Thyroid gland (tissue), 4 donors: Measurements from ENCODE around the gene NCAPD3. TPM values are rescaled to one million over a fixed set of nuclear protein-coding genes. Genes with fewer than 3 reads are reported as not detected.

Experiments
- DNase-seq, 2 donors: peaks; one replicate each; pipeline ENCODE4 v3.0.0-alpha.2; 2019
- H3K27ac ChIP-seq, 3 donors: fragments of 200-600 bp; sonication (generic); 1 replicate in 2 of 3; 2 replicates in 1 of 3; pipeline ENCODE4 v1.5.1; 2016 to 2019; ENCODE audit warnings: mild to moderate bottlenecking in 1 of 3, moderate library complexity in 1 of 3
- H3K27me3 ChIP-seq: fragments of 200-600 bp; sonication (generic); one replicate; pipeline ENCODE4 v1.5.1; 2019
- H3K36me3 ChIP-seq, 2 donors: fragments of 200-600 bp; sonication (generic); one replicate each; pipeline ENCODE4 v1.5.1; 2016 to 2019
- H3K4me1 ChIP-seq, 2 donors: fragments of 200-600 bp; sonication (generic); one replicate each; pipeline ENCODE4 v1.5.1; 2017 to 2019
- H3K4me3 ChIP-seq, 3 donors: fragments of 200-600 bp; sonication (generic); replicated peaks in 1 of 3; 1 replicate in 2 of 3; 2 replicates in 1 of 3; pipeline ENCODE4 v1.5.1; 2016; ENCODE audit warnings: mild to moderate bottlenecking in 1 of 3
- H3K9me3 ChIP-seq: fragments of 200-600 bp; sonication (generic); one replicate; pipeline ENCODE4 v1.5.1; 2017
- POLR2A ChIP-seq, 2 donors: fragments of 450-650 bp; IDR thresholded peaks; one replicate each; pipeline ENCODE4 v1.6.1; 2017; ENCODE audit warnings: antibody characterized with exemption in 2 of 2, mild to moderate bottlenecking in 2 of 2, moderate library complexity in 1 of 2
- WGBS, 2 donors: methylation state at CpG; one replicate each; pipeline ENCODE4 v1.1.5; 2017; 5-methylcytosine and 5-hydroxymethylcytosine counted together
- intact Hi-C: fragments of 100-400 bp; cut with DNase I; formaldehyde crosslinking; loops from one replicate; pipeline ENCODE4 v1.15.1; 2023
- total RNA-seq, 4 donors: library from RNA; depleted of rRNA; stranded (reverse); fragments of >200 nt; gene quantifications; one replicate each; pipeline ENCODE4 v1.2.3, GENCODE V29; 2016
- TF ChIP-seq, protein P1 (sequence below), 6 experiments: fragments of 200-600 bp in 3 of 6; fragments of 450-650 bp in 3 of 6; sonication (generic) in 3 of 6; IDR thresholded peaks; one replicate each; pipeline ENCODE4 v1.5.1; 2016 to 2019; ENCODE audit warnings: antibody characterized with exemption in 6 of 6, mild to moderate bottlenecking in 2 of 6, inconsistent platforms in 1 of 6, moderate library complexity in 1 of 6

The NCAPD3 gene
- total RNA-seq, 4 donors from 2014 or later = 17.5 to 31.4 (median 21.9) TPM

DNA sequence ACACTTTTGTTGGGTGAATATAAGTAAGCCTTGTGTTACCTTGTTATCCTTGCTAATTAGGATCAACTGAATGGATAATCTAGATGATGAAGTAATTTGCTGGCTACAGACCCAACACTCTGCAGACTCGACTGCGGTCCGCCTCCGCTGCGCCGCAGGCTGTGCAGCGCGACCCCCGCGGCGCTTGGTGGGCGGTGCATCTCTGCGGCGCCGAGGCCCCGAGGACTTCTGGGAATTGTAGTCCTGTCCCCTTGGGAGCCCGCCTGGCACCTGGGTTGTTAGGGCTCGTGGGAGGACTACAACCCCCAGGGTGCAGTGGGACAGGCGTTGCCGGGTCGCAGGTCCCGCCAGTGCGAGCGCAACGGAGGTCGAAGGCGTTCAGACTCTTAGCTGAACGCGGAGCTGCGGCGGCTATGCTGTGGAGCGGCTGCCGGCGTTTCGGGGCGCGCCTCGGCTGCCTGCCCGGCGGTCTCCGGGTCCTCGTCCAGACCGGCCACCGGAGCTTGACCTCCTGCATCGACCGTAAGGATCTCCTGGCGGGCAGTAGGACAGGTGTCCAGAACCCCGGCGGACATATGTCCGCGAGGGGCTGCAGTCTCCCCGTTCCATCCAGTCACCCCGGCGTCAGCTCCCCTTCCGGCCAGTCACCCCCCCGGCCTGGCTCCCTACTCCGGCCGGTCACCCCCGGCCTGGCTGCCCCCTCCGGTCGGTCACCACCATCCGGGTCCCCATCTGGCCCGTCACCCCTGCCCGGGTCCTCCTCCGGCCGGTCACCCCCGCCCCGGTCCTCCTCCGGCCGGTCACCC, 29.6 kb upstream of the NCAPD3 start, which contains the start of the genes ACAD8 and THYN1:
Gene ACAD8, plus strand, starts transcription at position 381 of the 806 bp plus-strand sequence. Its CDS starts 33 bp downstream, at position 414.
Gene THYN1, minus strand, starts transcription at position 165 of the 806 bp plus-strand sequence. CDS start 470 bp downstream, outside the sequence.
- intact Hi-C loops = loop anchor here (5.0 kb wide), 1 partner anchor 79 kb away; the partner anchor contains the start of gene GLB1L2
- Histone ChIP-seq H3K4me1 (peaks cover 12 to 36% of the 10 kb centered on the region in 2 donors), H3K27ac (peak within 1 kb of the TSS; percentile 20 to 75 (median 73)), H3K4me3 (peak within 1 kb of the TSS; percentile 61 to 96 (median 73)), H3K27me3 (no peaks in the 10 kb centered on the region), H3K9me3 (no peaks in the 10 kb centered on the region), H3K36me3 (peaks cover 17 to 18% of the 10 kb centered on the region in 2 donors)
- DNase-seq = peak; percentile 98
- peak in 1 of 2 donors; percentile 84 for TF ChIP-seq POLR2A (IDR thresholded peaks at IDR 0.05)
- TF ChIP-seq, protein P1, sequence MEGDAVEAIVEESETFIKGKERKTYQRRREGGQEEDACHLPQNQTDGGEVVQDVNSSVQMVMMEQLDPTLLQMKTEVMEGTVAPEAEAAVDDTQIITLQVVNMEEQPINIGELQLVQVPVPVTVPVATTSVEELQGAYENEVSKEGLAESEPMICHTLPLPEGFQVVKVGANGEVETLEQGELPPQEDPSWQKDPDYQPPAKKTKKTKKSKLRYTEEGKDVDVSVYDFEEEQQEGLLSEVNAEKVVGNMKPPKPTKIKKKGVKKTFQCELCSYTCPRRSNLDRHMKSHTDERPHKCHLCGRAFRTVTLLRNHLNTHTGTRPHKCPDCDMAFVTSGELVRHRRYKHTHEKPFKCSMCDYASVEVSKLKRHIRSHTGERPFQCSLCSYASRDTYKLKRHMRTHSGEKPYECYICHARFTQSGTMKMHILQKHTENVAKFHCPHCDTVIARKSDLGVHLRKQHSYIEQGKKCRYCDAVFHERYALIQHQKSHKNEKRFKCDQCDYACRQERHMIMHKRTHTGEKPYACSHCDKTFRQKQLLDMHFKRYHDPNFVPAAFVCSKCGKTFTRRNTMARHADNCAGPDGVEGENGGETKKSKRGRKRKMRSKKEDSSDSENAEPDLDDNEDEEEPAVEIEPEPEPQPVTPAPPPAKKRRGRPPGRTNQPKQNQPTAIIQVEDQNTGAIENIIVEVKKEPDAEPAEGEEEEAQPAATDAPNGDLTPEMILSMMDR (IDR thresholded peaks at IDR 0.05) = peak in 5 of 6 experiments; percentile 10 to 61 (median 39)
- 0 to 4% methylated on average over 13 to 19 of the region's 70 CpGs for WGBS, 2 donors

DNA sequence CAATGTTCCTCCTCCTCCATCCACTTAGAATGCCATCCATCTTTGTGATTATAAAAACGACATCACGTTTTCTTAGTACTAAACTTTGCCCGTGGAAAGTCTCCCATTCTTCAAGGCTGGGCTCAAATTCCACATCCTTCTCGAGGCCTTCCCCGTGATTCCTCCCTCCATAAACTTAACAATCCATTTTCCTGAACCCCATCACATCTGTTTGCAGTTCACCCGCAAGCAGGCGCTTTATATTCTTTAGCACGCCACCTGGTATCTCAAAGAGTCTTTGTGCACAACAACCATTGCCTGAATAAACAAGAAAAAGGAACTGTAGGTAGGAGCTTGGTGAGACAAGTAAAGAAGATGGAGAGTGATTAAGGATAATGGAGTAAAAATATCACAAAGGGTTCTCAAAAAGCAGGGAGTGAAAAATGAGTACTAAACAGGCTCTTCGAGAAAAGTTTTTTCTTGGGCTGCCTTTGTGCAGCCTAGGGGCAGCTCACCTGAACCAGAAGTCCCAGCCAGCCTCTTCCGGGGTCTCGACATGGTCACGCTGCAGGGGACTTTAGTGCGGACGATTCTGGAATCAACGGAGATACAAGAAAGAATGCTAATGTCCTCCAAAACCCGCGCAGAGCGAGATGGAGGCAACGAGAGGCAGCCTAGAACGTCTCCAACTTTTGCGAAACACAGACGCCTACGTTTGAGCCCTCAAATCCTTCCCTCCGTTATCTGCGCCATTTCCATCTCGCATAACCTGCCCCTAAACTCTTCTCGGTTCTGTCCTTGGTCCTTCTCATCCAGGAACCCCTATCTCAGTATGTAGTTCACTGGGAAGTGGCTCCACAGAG, 28.8 kb upstream of the NCAPD3 start:
- no peaks in the 10 kb centered on the region for H3K27me3 ChIP-seq
- 3 to 4% methylated on average over 27 of the region's 27 CpGs for WGBS, 2 donors
- H3K27ac ChIP-seq = peak overlapping the region in 1 of 3 donors; percentile 73
- peaks cover 23 to 26% of the 10 kb centered on the region in 2 donors for H3K36me3 ChIP-seq
- H3K9me3 ChIP-seq = no peaks in the 10 kb centered on the region
- H3K4me3 ChIP-seq = peak overlapping the region; percentile 61 to 96 (median 73)
- TF ChIP-seq, protein P1 (IDR thresholded peaks at IDR 0.05) = no peak
- TF ChIP-seq POLR2A (IDR thresholded peaks at IDR 0.05) = no peak
- DNase-seq = peak; percentile 28 to 43
- peaks cover 12 to 28% of the 10 kb centered on the region in 2 donors for H3K4me1 ChIP-seq
- intact Hi-C loops = loop anchor here (5.0 kb wide), 1 partner anchor 80 kb away; the partner anchor contains the start of gene GLB1L2

DNA sequence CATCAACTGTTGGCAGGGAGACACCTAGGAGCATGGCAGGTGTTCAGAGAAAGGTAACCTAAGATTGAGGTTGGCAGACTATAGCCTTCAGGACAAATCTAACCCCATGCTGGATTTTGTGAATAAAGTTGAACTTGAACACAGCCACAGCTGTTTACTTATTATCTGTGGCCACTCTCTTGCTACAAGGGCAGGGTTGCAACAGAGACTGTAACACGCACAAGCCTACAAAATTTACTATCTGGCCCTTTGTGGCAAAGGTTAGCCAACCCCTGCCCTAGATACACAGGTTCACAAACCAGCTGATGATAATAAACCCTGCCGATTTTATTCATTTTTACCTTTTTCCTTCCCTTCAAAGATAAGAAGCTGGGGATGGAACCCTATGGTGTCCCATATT, 26.9 kb upstream of the NCAPD3 start:
- 97 to 100% methylated on average over 2 of the region's 2 CpGs for WGBS, 2 donors
- no peak for TF ChIP-seq POLR2A (IDR thresholded peaks at IDR 0.05)
- TF ChIP-seq, protein P1 (IDR thresholded peaks at IDR 0.05) = no peak

DNA sequence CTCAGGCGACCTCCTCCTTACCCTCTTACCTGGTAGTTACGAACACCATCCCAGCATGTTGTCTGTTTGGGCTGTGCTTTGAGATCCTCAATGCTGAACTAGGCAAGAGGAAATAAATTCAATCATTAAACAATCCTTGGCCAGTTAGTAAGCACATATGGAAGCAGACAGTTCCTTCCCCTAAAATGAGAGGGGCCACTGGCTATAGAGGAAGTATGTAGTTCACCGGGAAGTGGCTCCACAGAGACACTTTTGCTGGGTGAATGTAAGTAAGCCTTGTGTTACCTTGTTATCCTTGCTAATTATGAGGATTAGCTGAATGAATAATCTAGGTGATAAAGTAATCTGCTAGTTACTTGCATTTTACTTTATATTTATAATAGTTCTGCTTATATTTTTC, 26.5 kb upstream of the NCAPD3 start:
- H3K4me3 ChIP-seq = no peak overlapping the region
- no peaks in the 10 kb centered on the region for H3K27me3 ChIP-seq
- DNase-seq = no peak
- WGBS, 2 donors = 97 to 98% methylated on average over 3 of the region's 3 CpGs
- H3K4me1 ChIP-seq = peaks cover 12 to 14% of the 10 kb centered on the region in 2 donors
- no peak overlapping the region for H3K27ac ChIP-seq
- intact Hi-C loops = loop anchor here (2.0 to 5.0 kb wide), 2 partner anchors 23 to 82 kb away; partner anchors contain the start of gene GLB1L2
- no peak for TF ChIP-seq POLR2A (IDR thresholded peaks at IDR 0.05)
- TF ChIP-seq, protein P1 (IDR thresholded peaks at IDR 0.05) = no peak
- H3K9me3 ChIP-seq = no peaks in the 10 kb centered on the region
- peaks cover 36 to 42% of the 10 kb centered on the region in 2 donors for H3K36me3 ChIP-seq

More for the DNA sequence above, 26.9 kb upstream of the NCAPD3 start:
- no peak for DNase-seq
- no peaks in the 10 kb centered on the region for H3K27me3 ChIP-seq
- no peak overlapping the region for H3K27ac ChIP-seq
- H3K9me3 ChIP-seq = no peaks in the 10 kb centered on the region
- peaks cover 32 to 37% of the 10 kb centered on the region in 2 donors for H3K36me3 ChIP-seq
- no peak overlapping the region for H3K4me3 ChIP-seq
- intact Hi-C loops = loop anchor here (2.0 to 5.0 kb wide), 2 partner anchors 24 to 82 kb away; partner anchors contain the start of gene GLB1L2
- peaks cover 12 to 14% of the 10 kb centered on the region in 2 donors for H3K4me1 ChIP-seq
